Liver (tissue), 9 donors: Measurements from ENCODE around the gene OR51L1. TPM values are rescaled to one million over a fixed set of nuclear protein-coding genes. Genes with fewer than 3 reads are reported as not detected.

Experiments used
- DNase-seq: peaks from one replicate; pipeline ENCODE4 v3.0.0-alpha.2; 2017; ENCODE audit warnings: low spot score
- H3K27ac ChIP-seq, 2 donors: one replicate each; pipeline ENCODE4 v1.7.0; 2013; ENCODE audit warnings: inconsistent platforms in 2 of 2, low read length in 2 of 2, control low read depth in 1 of 2, low read depth in 1 of 2, mild to moderate bottlenecking in 1 of 2
- H3K27me3 ChIP-seq, 4 donors: one replicate each; pipeline versions ENCODE4 v1.6.1 to v1.7.0; 2013; ENCODE audit warnings: low read length in 3 of 4, inconsistent platforms in 1 of 4, mild to moderate bottlenecking in 1 of 4, moderate library complexity in 1 of 4; ENCODE audit not compliant: control insufficient read depth in 4 of 4, insufficient read depth in 4 of 4
- H3K36me3 ChIP-seq, 4 donors: one replicate each; pipeline versions ENCODE4 v1.6.1 to v1.7.0; 2013; ENCODE audit warnings: low read length in 3 of 4, mild to moderate bottlenecking in 3 of 4, low read depth in 1 of 4, moderate library complexity in 1 of 4; ENCODE audit not compliant: control insufficient read depth in 4 of 4, insufficient read depth in 3 of 4
- H3K4me1 ChIP-seq, 4 donors: one replicate each; pipeline versions ENCODE4 v1.6.1 to v1.7.0; 2013; ENCODE audit warnings: low read length in 3 of 4, mild to moderate bottlenecking in 3 of 4, moderate library complexity in 1 of 4; ENCODE audit not compliant: control insufficient read depth in 4 of 4, insufficient read depth in 4 of 4
- H3K4me3 ChIP-seq, 3 donors: one replicate each; pipeline versions ENCODE4 v1.6.1 to v1.7.0; 2013; ENCODE audit warnings: low read length in 3 of 3, control low read depth in 1 of 3, low read depth in 1 of 3, mild to moderate bottlenecking in 1 of 3
- H3K9ac ChIP-seq, 2 donors: one replicate each; pipeline ENCODE4 v1.7.0; 2013; ENCODE audit warnings: low read length in 2 of 2, mild to moderate bottlenecking in 2 of 2, moderate library complexity in 2 of 2, control low read depth in 1 of 2, low read depth in 1 of 2
- H3K9me3 ChIP-seq, 4 donors: one replicate each; pipeline versions ENCODE4 v1.6.1 to v1.7.0; 2013; ENCODE audit warnings: low read length in 3 of 4; ENCODE audit not compliant: control insufficient read depth in 4 of 4
- FOXA1 ChIP-seq: IDR thresholded peaks from 2 replicates; pipeline ENCODE4 v1.6.1; 2016; ENCODE audit warnings: antibody characterized with exemption
- FOXA2 ChIP-seq: IDR thresholded peaks from 2 replicates; pipeline ENCODE4 v1.6.1; 2016; ENCODE audit warnings: antibody characterized with exemption
- GABPA ChIP-seq, 2 donors: IDR thresholded peaks in 1 of 2; conservative IDR thresholded peaks in 1 of 2; 2 replicates each; pipeline ENCODE4 v1.6.1; 2016; ENCODE audit warnings: antibody characterized with exemption in 2 of 2, mild to moderate bottlenecking in 1 of 2, moderate library complexity in 1 of 2
- HNF4A ChIP-seq, 2 donors: conservative IDR thresholded peaks; 2 replicates each; pipeline ENCODE4 v1.6.1; 2016; ENCODE audit warnings: antibody characterized with exemption in 2 of 2, mild to moderate bottlenecking in 2 of 2
- JUND ChIP-seq, 2 donors: IDR thresholded peaks; 2 replicates each; pipeline ENCODE4 v1.6.1; 2016; ENCODE audit warnings: antibody characterized with exemption in 2 of 2
- RAD21 ChIP-seq, 2 donors: IDR thresholded peaks; 2 replicates each; pipeline ENCODE4 v1.6.1; 2016; ENCODE audit warnings: antibody characterized with exemption in 2 of 2, mild to moderate bottlenecking in 2 of 2
- RXRA ChIP-seq, 2 donors: IDR thresholded peaks; 2 replicates each; pipeline ENCODE4 v1.6.1; 2017 to 2018; ENCODE audit warnings: antibody characterized with exemption in 2 of 2, mild to moderate bottlenecking in 1 of 2
- SP1 ChIP-seq: IDR thresholded peaks from 2 replicates; pipeline ENCODE4 v1.6.1; 2018; ENCODE audit warnings: antibody characterized with exemption, mild to moderate bottlenecking
- TAF1 ChIP-seq: conservative IDR thresholded peaks from 2 replicates; pipeline ENCODE4 v1.6.1; 2016; ENCODE audit warnings: antibody characterized with exemption, mild to moderate bottlenecking
- WGBS: extraction: QIAGEN DNeasy Blood & Tissue Kit; methylation state at CpG from one replicate; pipeline ENCODE4 v1.1.7; 2013; 5-methylcytosine and 5-hydroxymethylcytosine counted together
- polyA plus RNA-seq, 2 donors: library from polyadenylated mRNA; stranded (reverse) in 1 of 2; unstranded in 1 of 2; fragments of 200-250 nt in 1 of 2; fragments of >200 nt in 1 of 2; fragmentation: Nextera tagmentation in 1 of 2; extraction: Ambion mirVana in 1 of 2; gene quantifications; one replicate each; pipeline versions ENCODE4 v1.2.1 to v1.2.3, GENCODE V29; 2013 to 2015
- total RNA-seq, 2 donors: library from RNA; depleted of rRNA; stranded (reverse); fragments of >200 nt; gene quantifications; one replicate each; pipeline ENCODE4 v1.2.3, GENCODE V29; 2014
- TF ChIP-seq, protein P1 (sequence below): IDR thresholded peaks from 2 replicates; pipeline ENCODE4 v1.6.1; 2016; ENCODE audit warnings: antibody characterized with exemption
- TF ChIP-seq, protein P2 (sequence below): IDR thresholded peaks from 2 replicates; pipeline ENCODE4 v1.6.1; 2016; ENCODE audit warnings: antibody characterized with exemption
- TF ChIP-seq, protein P3 (sequence below): IDR thresholded peaks from 2 replicates; pipeline ENCODE4 v1.6.1; 2016; ENCODE audit warnings: antibody characterized with exemption, mild to moderate bottlenecking
- TF ChIP-seq, protein P4 (sequence below): IDR thresholded peaks from 2 replicates; pipeline ENCODE4 v1.6.1; 2016; ENCODE audit warnings: antibody characterized with exemption
- donor health status: healthy.
- donor health status: healthy.
- donor health status: healthy.
- donor health status: healthy.
- donor health status: healthy.

The OR51L1 gene
- total and polyA plus RNA-seq, 4 donors, result not detected

DNA sequence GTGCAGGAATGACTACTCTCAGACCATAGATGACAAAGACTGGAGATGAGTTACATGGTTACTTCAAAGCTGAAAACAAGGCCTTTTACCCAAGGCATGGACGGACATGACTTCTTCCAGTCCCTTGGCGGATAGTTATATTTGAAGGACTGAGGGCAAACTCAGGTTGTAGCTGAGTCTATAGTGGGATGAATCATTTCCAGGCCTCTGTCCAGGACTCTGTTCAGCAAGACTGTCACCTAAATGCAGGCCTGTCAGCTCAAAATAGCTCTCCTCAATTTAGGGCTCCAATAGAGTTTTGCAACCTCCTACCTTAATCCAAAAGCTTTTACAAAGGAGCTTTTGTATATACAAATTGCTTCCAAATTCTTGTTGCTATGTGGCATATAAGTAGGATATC lies 27.3 kb downstream of the OR51L1 start:
- Histone ChIP-seq H3K27me3 (no peaks in the 10 kb centered on the region), H3K36me3 (no peaks in the 10 kb centered on the region), H3K9me3 (peaks cover 0 to 9% (median 5%) of the 10 kb centered on the region in 4 donors), H3K4me3 (no peak overlapping the region), H3K9ac (no peak overlapping the region), H3K4me1 (no peaks in the 10 kb centered on the region), H3K27ac (no peak overlapping the region)
- no peak for DNase-seq
- TF ChIP-seq, protein P1, sequence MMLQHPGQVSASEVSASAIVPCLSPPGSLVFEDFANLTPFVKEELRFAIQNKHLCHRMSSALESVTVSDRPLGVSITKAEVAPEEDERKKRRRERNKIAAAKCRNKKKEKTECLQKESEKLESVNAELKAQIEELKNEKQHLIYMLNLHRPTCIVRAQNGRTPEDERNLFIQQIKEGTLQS, result no peak
- no peak for TF ChIP-seq HNF4A (conservative IDR thresholded peaks at IDR 0.05)
- no peak for TF ChIP-seq FOXA1
- WGBS, result 87% methylated on average over 2 of the region's 2 CpGs

DNA sequence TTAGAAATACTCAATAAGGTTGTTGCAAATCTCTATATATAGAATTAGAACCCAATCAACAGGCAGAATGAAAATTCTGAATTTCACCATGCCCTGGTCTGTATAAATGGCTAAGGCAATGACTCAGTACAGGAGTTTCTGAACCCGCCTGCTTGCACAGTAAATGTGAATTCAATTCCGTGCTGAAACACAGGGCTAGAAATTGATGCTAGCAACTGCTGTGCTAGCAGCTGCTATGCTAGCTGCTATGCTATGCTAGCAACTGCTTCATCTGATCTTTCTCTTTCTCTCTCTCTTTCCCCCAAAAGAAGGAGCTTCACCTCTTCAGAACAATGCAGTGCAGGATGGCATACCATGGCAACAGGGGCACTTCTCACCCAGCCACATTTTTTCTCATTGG lies 42.0 kb downstream of the OR51L1 start:
- peaks cover 0 to 4% (median 0%) of the 10 kb centered on the region in 4 donors for H3K27me3 ChIP-seq
- 82% methylated on average over 2 of the region's 2 CpGs for WGBS

DNA sequence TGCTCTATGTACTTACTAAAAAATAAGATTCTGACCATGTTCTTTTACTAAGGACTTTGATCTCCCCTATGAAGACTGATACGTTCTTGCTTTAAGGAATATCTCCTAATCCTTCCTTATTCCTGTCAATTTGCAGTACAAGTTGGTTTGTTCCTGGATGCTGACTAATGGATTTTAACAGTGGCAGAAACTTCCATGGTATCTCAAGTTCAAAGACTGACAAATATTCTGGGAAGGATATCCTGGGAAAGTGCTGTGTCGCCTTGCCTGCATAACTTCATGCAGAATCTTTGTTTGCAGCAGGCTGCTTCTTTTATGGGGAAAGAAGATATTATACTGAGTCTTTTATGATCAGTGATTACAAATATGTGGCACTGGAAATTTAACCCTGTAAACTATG lies 43.3 kb downstream of the OR51L1 start:
- WGBS, result 38% methylated on average over 2 of the region's 2 CpGs
- TF ChIP-seq, protein P2, sequence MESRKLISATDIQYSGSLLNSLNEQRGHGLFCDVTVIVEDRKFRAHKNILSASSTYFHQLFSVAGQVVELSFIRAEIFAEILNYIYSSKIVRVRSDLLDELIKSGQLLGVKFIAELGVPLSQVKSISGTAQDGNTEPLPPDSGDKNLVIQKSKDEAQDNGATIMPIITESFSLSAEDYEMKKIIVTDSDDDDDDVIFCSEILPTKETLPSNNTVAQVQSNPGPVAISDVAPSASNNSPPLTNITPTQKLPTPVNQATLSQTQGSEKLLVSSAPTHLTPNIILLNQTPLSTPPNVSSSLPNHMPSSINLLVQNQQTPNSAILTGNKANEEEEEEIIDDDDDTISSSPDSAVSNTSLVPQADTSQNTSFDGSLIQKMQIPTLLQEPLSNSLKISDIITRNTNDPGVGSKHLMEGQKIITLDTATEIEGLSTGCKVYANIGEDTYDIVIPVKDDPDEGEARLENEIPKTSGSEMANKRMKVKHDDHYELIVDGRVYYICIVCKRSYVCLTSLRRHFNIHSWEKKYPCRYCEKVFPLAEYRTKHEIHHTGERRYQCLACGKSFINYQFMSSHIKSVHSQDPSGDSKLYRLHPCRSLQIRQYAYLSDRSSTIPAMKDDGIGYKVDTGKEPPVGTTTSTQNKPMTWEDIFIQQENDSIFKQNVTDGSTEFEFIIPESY, result no peak
- TF ChIP-seq FOXA2 (no peak), RAD21 (IDR thresholded peaks at IDR 0.05) (no peak), GABPA (IDR thresholded peaks at IDR 0.05 in 1 of 2, conservative IDR thresholded peaks at IDR 0.05 in 1 of 2) (no peak), FOXA1 (no peak), SP1 (no peak), RXRA (IDR thresholded peaks at IDR 0.05) (no peak), TAF1 (no peak)
- TF ChIP-seq, protein P1, result no peak
- H3K9me3 ChIP-seq, result no peaks in the 10 kb centered on the region
- no peaks in the 10 kb centered on the region for H3K4me1 ChIP-seq
- H3K9ac ChIP-seq, result no peak overlapping the region
- H3K27me3 ChIP-seq, result peaks cover 0 to 4% (median 0%) of the 10 kb centered on the region in 4 donors
- H3K36me3 ChIP-seq, result no peaks in the 10 kb centered on the region
- DNase-seq, result no peak
- no peak overlapping the region for H3K4me3 ChIP-seq
- H3K27ac ChIP-seq, result no peak overlapping the region

More for the DNA sequence above, 42.0 kb downstream of the OR51L1 start:
- H3K27ac ChIP-seq, result no peak overlapping the region
- no peak overlapping the region for H3K4me3 ChIP-seq
- H3K9ac ChIP-seq, result no peak overlapping the region
- TF ChIP-seq, protein P3, sequence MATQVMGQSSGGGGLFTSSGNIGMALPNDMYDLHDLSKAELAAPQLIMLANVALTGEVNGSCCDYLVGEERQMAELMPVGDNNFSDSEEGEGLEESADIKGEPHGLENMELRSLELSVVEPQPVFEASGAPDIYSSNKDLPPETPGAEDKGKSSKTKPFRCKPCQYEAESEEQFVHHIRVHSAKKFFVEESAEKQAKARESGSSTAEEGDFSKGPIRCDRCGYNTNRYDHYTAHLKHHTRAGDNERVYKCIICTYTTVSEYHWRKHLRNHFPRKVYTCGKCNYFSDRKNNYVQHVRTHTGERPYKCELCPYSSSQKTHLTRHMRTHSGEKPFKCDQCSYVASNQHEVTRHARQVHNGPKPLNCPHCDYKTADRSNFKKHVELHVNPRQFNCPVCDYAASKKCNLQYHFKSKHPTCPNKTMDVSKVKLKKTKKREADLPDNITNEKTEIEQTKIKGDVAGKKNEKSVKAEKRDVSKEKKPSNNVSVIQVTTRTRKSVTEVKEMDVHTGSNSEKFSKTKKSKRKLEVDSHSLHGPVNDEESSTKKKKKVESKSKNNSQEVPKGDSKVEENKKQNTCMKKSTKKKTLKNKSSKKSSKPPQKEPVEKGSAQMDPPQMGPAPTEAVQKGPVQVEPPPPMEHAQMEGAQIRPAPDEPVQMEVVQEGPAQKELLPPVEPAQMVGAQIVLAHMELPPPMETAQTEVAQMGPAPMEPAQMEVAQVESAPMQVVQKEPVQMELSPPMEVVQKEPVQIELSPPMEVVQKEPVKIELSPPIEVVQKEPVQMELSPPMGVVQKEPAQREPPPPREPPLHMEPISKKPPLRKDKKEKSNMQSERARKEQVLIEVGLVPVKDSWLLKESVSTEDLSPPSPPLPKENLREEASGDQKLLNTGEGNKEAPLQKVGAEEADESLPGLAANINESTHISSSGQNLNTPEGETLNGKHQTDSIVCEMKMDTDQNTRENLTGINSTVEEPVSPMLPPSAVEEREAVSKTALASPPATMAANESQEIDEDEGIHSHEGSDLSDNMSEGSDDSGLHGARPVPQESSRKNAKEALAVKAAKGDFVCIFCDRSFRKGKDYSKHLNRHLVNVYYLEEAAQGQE, result no peak
- TF ChIP-seq GABPA (IDR thresholded peaks at IDR 0.05 in 1 of 2, conservative IDR thresholded peaks at IDR 0.05 in 1 of 2) (no peak), FOXA2 (no peak), JUND (IDR thresholded peaks at IDR 0.05) (no peak), RAD21 (IDR thresholded peaks at IDR 0.05) (no peak)
- TF ChIP-seq, protein P4, sequence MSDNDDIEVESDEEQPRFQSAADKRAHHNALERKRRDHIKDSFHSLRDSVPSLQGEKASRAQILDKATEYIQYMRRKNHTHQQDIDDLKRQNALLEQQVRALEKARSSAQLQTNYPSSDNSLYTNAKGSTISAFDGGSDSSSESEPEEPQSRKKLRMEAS, result no peak
- TF ChIP-seq, protein P2, result no peak
- no peaks in the 10 kb centered on the region for H3K9me3 ChIP-seq
- H3K36me3 ChIP-seq, result no peaks in the 10 kb centered on the region
- no peak for DNase-seq
- H3K4me1 ChIP-seq, result no peaks in the 10 kb centered on the region
